ENCODE results near the gene ANO2.

GRCh38 chr12:5746917-5747316 is 198.1 kb downstream of the ANO2 start:
- no peak for TF ChIP-seq YY1 (IDR thresholded peaks at IDR 0.05; ENCODE audit: insufficient read depth, insufficient read length)
- TF ChIP-seq ZNF274 (IDR thresholded peaks at IDR 0.05; ENCODE audit: low read depth, low read length) = no peak
- TF ChIP-seq SUZ12 (IDR thresholded peaks at IDR 0.05; ENCODE audit: extremely low read depth, insufficient read depth, insufficient read length) = no peak
